ENCODE data around the gene BSN.

BSN gene

DNA sequence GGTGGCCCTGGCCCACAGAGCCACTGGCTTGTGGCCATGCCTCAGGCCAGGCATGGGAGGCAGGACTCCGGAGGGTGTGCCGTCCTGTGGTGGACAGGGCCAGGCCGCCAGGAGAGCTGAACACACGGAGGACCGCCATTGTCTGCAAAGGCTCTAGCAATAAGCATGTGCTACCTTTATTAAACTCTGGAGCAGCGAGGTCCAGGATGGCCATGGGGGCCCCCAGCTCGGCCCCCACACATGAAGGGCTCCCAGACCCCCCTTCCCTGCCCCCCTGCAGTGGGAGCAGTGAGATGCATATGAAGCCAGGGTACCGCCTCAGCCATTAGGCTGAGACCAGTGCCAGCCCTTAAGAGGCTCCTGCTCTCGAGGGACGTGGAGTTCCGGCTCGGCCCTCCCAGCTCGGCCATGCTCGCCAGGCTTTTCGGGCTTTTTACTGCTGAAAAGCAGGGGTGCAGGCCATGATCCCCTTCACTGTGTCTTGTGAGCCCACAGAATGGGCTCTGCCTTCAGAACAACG lies 162.5 kb downstream of the BSN start:
- TF ChIP-seq, protein P1, sequence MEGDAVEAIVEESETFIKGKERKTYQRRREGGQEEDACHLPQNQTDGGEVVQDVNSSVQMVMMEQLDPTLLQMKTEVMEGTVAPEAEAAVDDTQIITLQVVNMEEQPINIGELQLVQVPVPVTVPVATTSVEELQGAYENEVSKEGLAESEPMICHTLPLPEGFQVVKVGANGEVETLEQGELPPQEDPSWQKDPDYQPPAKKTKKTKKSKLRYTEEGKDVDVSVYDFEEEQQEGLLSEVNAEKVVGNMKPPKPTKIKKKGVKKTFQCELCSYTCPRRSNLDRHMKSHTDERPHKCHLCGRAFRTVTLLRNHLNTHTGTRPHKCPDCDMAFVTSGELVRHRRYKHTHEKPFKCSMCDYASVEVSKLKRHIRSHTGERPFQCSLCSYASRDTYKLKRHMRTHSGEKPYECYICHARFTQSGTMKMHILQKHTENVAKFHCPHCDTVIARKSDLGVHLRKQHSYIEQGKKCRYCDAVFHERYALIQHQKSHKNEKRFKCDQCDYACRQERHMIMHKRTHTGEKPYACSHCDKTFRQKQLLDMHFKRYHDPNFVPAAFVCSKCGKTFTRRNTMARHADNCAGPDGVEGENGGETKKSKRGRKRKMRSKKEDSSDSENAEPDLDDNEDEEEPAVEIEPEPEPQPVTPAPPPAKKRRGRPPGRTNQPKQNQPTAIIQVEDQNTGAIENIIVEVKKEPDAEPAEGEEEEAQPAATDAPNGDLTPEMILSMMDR (IDR thresholded peaks at IDR 0.05; ENCODE audit: low read length) = no peak
- no peak for TF ChIP-seq EZH2 (IDR thresholded peaks at IDR 0.05; ENCODE audit: borderline replicate concordance, low read length)
- Histone ChIP-seq H3K9me2 (ENCODE audit: low read depth, low read length) (no peaks in the 10 kb centered on the region), H3K4me2 (ENCODE audit: low read length) (no peak overlapping the region), H3K36me3 (ENCODE audit: insufficient read depth, low read length) (peaks cover 36% of the 10 kb centered on the region), H3K27ac (ENCODE audit: low read depth, low read length, poor library complexity, severe bottlenecking) (no peak overlapping the region), H3K4me3 (ENCODE audit: low read depth, low read length, poor library complexity, severe bottlenecking) (no peak overlapping the region), H3K4me1 (ENCODE audit: insufficient read depth, low read length, severe bottlenecking) (peaks cover 3% of the 10 kb centered on the region), H2AFZ (ENCODE audit: low read length) (no peak overlapping the region), H3K9me3 (ENCODE audit: low read length) (no peaks in the 10 kb centered on the region), H3K9ac (ENCODE audit: low read length) (no peak overlapping the region), H4K20me1 (ENCODE audit: insufficient read depth, low read length) (no peaks in the 10 kb centered on the region), H3F3A (ENCODE audit: insufficient read depth, low read length) (no peaks in the 10 kb centered on the region), H3K79me2 (ENCODE audit: insufficient read depth, low read length) (no peaks in the 10 kb centered on the region), H3K27me3 (ENCODE audit: insufficient read depth, low read length) (no peaks in the 10 kb centered on the region)

DNA sequence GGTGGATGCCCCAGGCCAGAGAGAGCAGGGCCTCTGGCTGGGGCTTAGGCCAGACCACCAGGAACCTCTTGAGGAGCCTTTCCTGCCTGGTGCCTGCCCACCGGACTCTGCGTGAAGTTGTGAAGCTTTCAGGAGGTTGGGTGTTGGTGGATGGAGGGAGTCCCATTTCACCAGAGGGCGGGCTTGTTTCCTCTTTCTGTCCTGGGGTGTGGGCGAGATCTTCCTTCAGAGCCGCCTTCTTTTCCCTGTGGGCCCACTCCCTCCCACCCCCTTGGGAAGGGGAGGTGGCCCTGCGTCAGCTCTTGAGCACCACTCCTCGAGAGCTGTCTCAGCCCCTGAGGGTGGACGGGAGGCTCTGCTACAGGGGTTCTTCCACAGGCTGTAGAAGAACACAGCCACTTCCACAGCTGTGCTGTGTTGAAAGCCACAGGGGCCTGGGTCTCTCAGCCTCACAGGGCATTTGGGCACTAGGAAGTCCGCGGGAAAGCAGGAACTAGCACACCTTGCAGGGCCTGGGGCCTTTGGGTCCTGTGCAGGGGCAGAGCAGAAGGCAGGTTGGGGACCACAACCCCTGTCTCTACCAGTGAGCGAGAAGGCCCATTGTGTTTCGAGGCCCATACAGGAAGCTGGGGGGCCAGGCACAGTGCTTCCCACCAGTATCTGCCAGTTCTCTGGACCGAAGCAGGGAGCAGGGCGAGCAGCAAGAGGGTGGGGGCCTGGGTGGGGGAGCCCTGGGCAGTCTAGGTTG lies 163.1 kb downstream of the BSN start:
- Histone ChIP-seq H3K9me2 (ENCODE audit: low read depth, low read length) (no peaks in the 10 kb centered on the region), H3K36me3 (ENCODE audit: insufficient read depth, low read length) (peaks cover 42% of the 10 kb centered on the region), H3K4me2 (ENCODE audit: low read length) (no peak overlapping the region), H3K9ac (ENCODE audit: low read length) (no peak overlapping the region), H3F3A (ENCODE audit: insufficient read depth, low read length) (no peaks in the 10 kb centered on the region), H3K27me3 (ENCODE audit: insufficient read depth, low read length) (no peaks in the 10 kb centered on the region), H3K9me3 (ENCODE audit: low read length) (no peaks in the 10 kb centered on the region), H3K27ac (ENCODE audit: low read depth, low read length, poor library complexity, severe bottlenecking) (no peak overlapping the region), H3K4me1 (ENCODE audit: insufficient read depth, low read length, severe bottlenecking) (peaks cover 3% of the 10 kb centered on the region), H3K79me2 (ENCODE audit: insufficient read depth, low read length) (no peaks in the 10 kb centered on the region), H2AFZ (ENCODE audit: low read length) (no peak overlapping the region), H3K4me3 (ENCODE audit: low read depth, low read length, poor library complexity, severe bottlenecking) (no peak overlapping the region), H4K20me1 (ENCODE audit: insufficient read depth, low read length) (no peaks in the 10 kb centered on the region)
- TF ChIP-seq EZH2 (IDR thresholded peaks at IDR 0.05; ENCODE audit: borderline replicate concordance, low read length) = no peak
- TF ChIP-seq, protein P1 (IDR thresholded peaks at IDR 0.05; ENCODE audit: low read length) = no peak

DNA sequence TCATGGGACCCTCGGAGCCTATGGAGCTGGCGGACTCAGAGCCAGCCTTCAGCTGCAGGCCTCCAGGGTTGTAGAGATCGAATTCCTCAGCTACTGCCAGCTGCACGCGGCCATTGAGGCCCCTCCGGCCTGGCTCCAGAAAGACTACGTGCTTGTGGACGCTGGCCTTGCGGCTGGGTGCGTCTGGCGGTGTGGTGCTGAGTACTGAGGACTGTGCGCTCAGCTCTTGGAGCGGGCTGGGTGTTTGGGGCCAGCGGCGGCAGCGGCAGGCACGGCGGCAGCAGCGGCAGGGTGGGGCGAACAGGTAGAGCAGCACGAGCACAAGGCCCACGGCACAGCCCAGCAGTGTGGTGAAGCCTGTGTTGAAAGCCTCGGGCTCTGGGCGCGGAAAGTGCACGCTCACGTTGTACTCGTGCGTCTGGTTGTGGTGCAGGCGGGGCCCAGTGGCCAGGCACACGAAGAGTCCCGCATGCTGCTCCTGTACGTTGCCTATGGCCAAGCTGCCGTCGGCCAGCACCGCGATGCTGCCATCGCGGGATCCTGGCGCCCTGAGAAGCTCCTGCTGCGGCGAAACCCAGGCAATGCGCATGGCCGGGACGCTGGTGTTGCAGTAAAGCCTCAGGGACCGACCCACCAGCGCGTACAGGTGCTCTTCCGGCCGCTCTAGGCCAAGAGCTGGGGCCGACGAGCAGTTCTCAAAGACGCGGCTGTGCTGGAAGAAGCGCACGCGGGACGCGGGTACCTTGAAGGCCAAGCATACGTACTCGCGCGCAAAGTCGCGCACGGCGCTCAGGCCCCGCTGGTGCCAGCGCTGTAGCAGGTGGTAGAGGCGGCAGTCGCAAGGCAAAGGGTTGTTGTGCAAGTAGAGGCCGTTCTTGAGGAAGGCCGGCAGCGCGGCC lies 163.9 kb downstream of the BSN start:
- H4K20me1 ChIP-seq (ENCODE audit: insufficient read depth, low read length) = no peaks in the 10 kb centered on the region
- H3K79me2 ChIP-seq (ENCODE audit: insufficient read depth, low read length) = no peaks in the 10 kb centered on the region
- H3K9ac ChIP-seq (ENCODE audit: low read length) = no peak overlapping the region
- H3K9me2 ChIP-seq (ENCODE audit: low read depth, low read length) = no peaks in the 10 kb centered on the region
- peak overlapping the region; percentile 56 for H3K4me3 ChIP-seq (ENCODE audit: low read depth, low read length, poor library complexity, severe bottlenecking)
- H3K4me2 ChIP-seq (ENCODE audit: low read length) = peak overlapping the region; percentile 60; the same call in 1 of the 2 replicates
- H2AFZ ChIP-seq (ENCODE audit: low read length) = no peak overlapping the region
- no peaks in the 10 kb centered on the region for H3K27me3 ChIP-seq (ENCODE audit: insufficient read depth, low read length)
- H3K36me3 ChIP-seq (ENCODE audit: insufficient read depth, low read length) = peaks cover 46% of the 10 kb centered on the region
- H3K4me1 ChIP-seq (ENCODE audit: insufficient read depth, low read length, severe bottlenecking) = peaks cover 12% of the 10 kb centered on the region
- H3K27ac ChIP-seq (ENCODE audit: low read depth, low read length, poor library complexity, severe bottlenecking) = no peak overlapping the region
- TF ChIP-seq, protein P1 (IDR thresholded peaks at IDR 0.05; ENCODE audit: low read length) = no peak
- TF ChIP-seq EZH2 (IDR thresholded peaks at IDR 0.05; ENCODE audit: borderline replicate concordance, low read length) = no peak
- H3F3A ChIP-seq (ENCODE audit: insufficient read depth, low read length) = no peaks in the 10 kb centered on the region
- H3K9me3 ChIP-seq (ENCODE audit: low read length) = no peaks in the 10 kb centered on the region

All from OCI-LY1 (cell line).